ENCODE measurements around the gene BANF2.

The BANF2 gene

DNA sequence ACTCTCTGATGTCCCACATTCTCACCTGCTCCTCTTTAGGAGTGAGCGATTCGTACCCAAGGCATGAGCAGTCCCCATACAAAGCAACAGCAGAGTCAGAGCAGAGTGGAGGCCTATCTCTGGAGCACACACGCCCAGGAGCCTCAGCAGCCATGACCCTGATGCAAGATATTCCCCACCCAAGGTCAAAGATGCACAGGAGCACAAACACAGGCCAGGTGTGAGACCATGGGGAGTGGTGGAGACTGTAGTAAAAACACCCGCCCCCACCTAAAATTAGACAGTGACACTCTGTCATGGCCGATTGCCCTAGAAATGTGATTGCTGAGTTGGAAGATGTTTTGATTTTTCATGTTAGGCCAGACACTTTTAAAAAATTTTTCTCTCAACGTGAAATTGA lies 39.1 kb upstream of the BANF2 start:
- TF ChIP-seq, protein P1, sequence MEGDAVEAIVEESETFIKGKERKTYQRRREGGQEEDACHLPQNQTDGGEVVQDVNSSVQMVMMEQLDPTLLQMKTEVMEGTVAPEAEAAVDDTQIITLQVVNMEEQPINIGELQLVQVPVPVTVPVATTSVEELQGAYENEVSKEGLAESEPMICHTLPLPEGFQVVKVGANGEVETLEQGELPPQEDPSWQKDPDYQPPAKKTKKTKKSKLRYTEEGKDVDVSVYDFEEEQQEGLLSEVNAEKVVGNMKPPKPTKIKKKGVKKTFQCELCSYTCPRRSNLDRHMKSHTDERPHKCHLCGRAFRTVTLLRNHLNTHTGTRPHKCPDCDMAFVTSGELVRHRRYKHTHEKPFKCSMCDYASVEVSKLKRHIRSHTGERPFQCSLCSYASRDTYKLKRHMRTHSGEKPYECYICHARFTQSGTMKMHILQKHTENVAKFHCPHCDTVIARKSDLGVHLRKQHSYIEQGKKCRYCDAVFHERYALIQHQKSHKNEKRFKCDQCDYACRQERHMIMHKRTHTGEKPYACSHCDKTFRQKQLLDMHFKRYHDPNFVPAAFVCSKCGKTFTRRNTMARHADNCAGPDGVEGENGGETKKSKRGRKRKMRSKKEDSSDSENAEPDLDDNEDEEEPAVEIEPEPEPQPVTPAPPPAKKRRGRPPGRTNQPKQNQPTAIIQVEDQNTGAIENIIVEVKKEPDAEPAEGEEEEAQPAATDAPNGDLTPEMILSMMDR (IDR thresholded peaks at IDR 0.05), result no peak

DNA sequence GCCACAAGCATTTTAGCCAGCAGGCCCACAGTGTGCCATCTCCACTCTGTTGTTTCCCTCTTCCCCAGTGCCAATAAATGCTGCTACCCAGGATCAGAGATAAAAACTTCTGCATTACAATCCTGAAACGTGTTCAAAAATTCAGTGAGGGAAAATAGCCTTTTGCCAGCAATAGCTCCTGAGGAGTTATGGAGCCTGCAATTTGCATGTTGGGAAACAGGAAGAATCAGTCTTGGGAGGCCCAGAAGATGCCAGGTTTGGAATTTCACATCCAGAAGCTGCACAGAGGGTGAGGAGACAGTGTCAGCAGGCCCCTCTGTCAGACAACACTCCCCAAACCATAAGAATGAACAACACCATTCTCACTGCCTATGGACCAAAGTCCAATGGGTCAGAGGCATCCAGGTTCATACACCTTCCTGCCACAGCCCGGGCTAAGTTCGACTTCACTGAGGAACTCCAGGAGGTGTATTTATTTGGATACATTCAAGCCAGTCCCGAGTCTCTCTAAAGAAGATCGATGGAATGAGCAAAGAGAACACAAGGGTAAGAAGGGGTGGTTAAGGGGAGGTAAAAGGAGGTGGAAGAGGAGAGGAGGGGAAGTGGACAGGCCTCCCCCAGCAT lies 38.5 kb upstream of the BANF2 start:
- TF ChIP-seq, protein P1 (IDR thresholded peaks at IDR 0.05), result no peak

DNA sequence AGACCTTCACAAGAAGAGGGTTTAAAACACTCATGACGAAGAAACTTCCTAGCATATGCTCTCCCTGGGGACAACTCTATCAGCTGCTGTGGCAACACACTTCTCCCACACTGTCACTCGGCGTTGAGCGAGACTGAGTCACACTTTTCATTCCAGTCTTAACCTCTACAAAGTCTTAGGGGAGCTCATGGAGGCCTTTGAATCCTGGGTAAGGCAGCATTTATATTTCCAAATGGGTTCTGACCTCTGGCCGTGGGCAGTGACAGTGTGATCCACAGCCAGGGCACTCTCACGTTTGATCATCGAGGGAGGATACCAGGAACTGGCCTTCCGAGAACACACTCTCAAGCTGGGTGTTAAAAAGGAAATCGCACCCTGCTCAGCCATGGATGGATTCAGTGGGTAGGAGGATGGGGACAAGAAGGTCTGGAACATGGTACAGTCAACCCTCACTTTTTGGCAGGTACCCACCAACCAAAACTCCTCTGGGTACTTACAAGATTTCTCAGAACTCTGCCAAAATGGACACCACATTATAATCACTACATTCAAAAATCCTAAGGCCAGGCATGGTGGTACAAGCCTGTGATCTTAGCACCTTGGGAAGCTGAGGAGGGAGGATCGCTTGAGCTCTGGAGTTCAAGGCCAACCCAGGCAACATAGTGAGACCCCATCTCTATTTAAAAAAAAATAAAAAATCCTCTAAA lies 37.3 kb upstream of the BANF2 start:
- TF ChIP-seq, protein P1 (IDR thresholded peaks at IDR 0.05), result no peak

DNA sequence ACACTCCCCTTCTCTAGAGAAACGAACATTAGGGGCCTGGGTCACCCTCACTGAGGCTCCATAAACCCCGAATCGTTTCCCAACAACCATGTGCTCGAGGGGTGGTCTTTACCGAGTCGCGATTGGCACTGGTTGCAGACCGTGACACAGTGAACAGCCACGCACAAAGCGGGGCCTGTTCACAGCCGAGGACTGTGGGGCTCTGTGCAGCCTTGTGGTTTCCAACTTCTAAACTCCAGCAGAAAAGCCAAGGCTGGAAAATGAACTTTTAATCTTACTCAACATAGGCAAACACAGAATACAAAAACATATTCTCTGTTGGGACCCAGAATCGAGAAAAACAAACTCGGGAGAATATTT lies 36.7 kb upstream of the BANF2 start:
- TF ChIP-seq, protein P1 (IDR thresholded peaks at IDR 0.05), result no peak

DNA sequence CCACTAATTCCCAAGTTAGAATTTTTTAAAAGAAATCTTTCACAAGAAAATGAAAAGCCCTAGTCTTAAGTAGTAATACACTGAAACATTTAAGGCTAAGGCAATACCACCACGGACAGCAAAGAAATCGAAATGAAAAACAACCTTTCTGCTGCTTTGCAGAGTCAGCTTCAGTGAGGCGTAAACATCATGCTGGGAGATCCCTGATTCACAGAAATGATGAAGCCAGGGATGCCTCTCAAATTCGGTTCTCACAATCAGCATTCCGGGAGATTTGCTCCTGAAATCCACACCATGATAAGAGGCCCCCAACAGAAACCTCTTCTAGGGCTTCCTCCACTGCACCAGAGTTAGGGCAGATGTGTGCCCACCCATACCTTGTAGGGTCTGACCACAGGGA lies 36.3 kb upstream of the BANF2 start:
- TF ChIP-seq, protein P1 (IDR thresholded peaks at IDR 0.05), result no peak

DNA sequence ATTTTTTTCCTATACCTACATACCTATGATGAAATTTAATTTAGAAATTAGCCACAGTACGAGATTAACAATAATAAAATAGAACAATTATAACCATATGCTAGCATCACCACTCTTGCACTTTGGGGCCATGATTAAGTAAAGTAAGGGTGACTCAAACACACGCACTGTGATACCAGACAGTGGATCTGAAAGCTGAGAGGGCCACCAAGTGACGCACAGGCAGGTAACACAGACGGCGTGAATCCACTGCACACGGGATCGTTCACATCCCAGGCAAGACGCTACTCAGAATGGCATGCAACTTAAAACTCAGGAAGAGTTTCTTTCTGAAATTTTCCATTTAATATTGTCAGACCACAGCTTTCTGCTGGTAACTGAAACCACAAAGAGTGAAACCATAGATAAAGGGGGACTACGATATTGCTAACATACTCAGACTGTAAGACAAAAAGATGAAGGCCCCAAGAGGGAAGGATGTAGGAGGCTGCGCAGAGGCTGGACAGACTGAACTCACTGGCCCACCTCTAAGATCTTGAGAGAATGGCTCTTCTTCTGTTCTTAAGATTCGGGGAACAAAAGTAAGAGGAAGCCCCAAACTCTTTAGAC lies 35.6 kb upstream of the BANF2 start:
- TF ChIP-seq, protein P1 (IDR thresholded peaks at IDR 0.05), result no peak

DNA sequence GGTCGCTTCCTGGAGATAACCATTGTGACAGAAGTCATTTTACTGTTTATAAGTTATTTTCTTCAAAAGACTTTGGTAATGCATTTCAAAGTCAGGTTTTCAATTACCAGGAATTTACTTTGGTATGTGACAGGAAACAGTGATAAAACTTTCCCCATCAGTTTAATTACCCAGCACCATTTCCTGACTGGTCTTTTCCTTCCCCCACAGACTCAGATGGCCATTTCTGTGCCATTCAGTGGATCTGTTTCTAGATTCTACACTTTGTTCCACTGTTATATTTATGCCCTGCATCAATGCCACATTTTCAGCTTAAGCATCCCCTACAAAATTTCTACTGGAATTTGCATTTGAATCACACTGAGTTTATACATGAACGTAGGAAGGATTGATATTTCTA lies 34.0 kb upstream of the BANF2 start:
- TF ChIP-seq, protein P1 (IDR thresholded peaks at IDR 0.05), result no peak
